Tibial artery (tissue), 4 donors: ENCODE results near the gene PTPRU.
A peak's percentile ranks its signal among the peaks of the same experiment; 100 is the strongest.

Experiments used
- DNase-seq, 2 donors: peaks; one replicate each; pipeline ENCODE4 v3.0.0-alpha.2; 2019
- H3K27ac ChIP-seq, 2 donors: fragments of 200-600 bp; sonication (generic) in 1 of 2; 1 replicate in 1 of 2; 2 replicates in 1 of 2; pipeline ENCODE4 v1.5.1; 2018 to 2019; ENCODE audit warnings: mild to moderate bottlenecking in 1 of 2
- H3K27me3 ChIP-seq, 2 donors: fragments of 200-600 bp; sonication (generic) in 1 of 2; one replicate each; pipeline versions ENCODE4 v1.5.1 to v1.6.0; 2016 to 2019
- H3K36me3 ChIP-seq, 3 donors: fragments of 200-600 bp; sonication (generic) in 2 of 3; one replicate each; pipeline ENCODE4 v1.5.1; 2016 to 2019; ENCODE audit warnings: mild to moderate bottlenecking in 2 of 3
- H3K4me1 ChIP-seq, 4 donors: fragments of 200-600 bp; sonication (generic) in 2 of 4; 1 replicate in 3 of 4; 2 replicates in 1 of 4; pipeline ENCODE4 v1.5.1; 2016 to 2019
- H3K4me3 ChIP-seq, 2 donors: fragments of 200-600 bp; sonication (generic) in 1 of 2; 1 replicate in 1 of 2; 2 replicates in 1 of 2; pipeline ENCODE4 v1.5.1; 2018 to 2019; ENCODE audit warnings: mild to moderate bottlenecking in 2 of 2
- H3K9me3 ChIP-seq, 3 donors: fragments of 200-600 bp; sonication (generic) in 1 of 3; one replicate each; pipeline ENCODE4 v1.5.1; 2016 to 2019
- CTCF ChIP-seq, 2 experiments: fragments of 200-600 bp in 1 of 2; fragments of 450-650 bp in 1 of 2; IDR thresholded peaks; one replicate each; pipeline ENCODE4 v1.5.1; 2017 to 2019; ENCODE audit warnings: antibody characterized with exemption in 2 of 2, mild to moderate bottlenecking in 1 of 2, moderate library complexity in 1 of 2
- intact Hi-C: fragments of 100-400 bp; cut with DNase I; formaldehyde crosslinking; loops from one replicate; pipeline ENCODE4 v1.15.0; 2023; ENCODE audit warnings: low total_unique reads

PTPRU gene

GRCh38 chr1:29335573-29335972, 99.3 kb downstream of the PTPRU start:
- intact Hi-C loops, result no loop called here
- Histone ChIP-seq H3K27ac (no peak overlapping the region), H3K36me3 (no peaks in the 10 kb centered on the region), H3K4me3 (no peak overlapping the region), H3K9me3 (no peaks in the 10 kb centered on the region), H3K4me1 (no peaks in the 10 kb centered on the region), H3K27me3 (peaks cover 0 to 13% of the 10 kb centered on the region in 2 donors)
- no peak for TF ChIP-seq CTCF (IDR thresholded peaks at IDR 0.05)
- DNase-seq, result no peak

GRCh38 chr1:29338908-29339575, 102.7 kb downstream of the PTPRU start:
- no peaks in the 10 kb centered on the region for H3K4me1 ChIP-seq
- no peak for TF ChIP-seq CTCF (IDR thresholded peaks at IDR 0.05)
- H3K9me3 ChIP-seq, result no peaks in the 10 kb centered on the region
- H3K4me3 ChIP-seq, result no peak overlapping the region
- no peak for DNase-seq
- no peaks in the 10 kb centered on the region for H3K36me3 ChIP-seq
- no peak overlapping the region for H3K27ac ChIP-seq
- intact Hi-C loops, result no loop called here
- peaks cover 0 to 29% of the 10 kb centered on the region in 2 donors for H3K27me3 ChIP-seq

- no peak overlapping the region for H3K27ac ChIP-seq
- no peaks in the 10 kb centered on the region for H3K36me3 ChIP-seq
- peak in 1 of 2 donors; percentile 40 for DNase-seq
- intact Hi-C loops, result no loop called here
- no peaks in the 10 kb centered on the region for H3K4me1 ChIP-seq
- no peaks in the 10 kb centered on the region for H3K9me3 ChIP-seq
- no peak for TF ChIP-seq CTCF (IDR thresholded peaks at IDR 0.05)
- H3K4me3 ChIP-seq, result no peak overlapping the region
- H3K27me3 ChIP-seq, result peaks cover 0 to 35% of the 10 kb centered on the region in 2 donors
Measured at GRCh38 chr1:29341936-29342335, 105.6 kb downstream of the PTPRU start.

GRCh38 chr1:29342351-29342750, 106.0 kb downstream of the PTPRU start:
- Histone ChIP-seq H3K9me3 (no peaks in the 10 kb centered on the region), H3K4me3 (no peak overlapping the region), H3K27ac (no peak overlapping the region), H3K4me1 (no peaks in the 10 kb centered on the region), H3K36me3 (no peaks in the 10 kb centered on the region), H3K27me3 (peaks cover 0 to 32% of the 10 kb centered on the region in 2 donors)
- no peak for TF ChIP-seq CTCF (IDR thresholded peaks at IDR 0.05)
- intact Hi-C loops, result no loop called here
- no peak for DNase-seq

- H3K27ac ChIP-seq, result no peak overlapping the region
- H3K4me1 ChIP-seq, result no peaks in the 10 kb centered on the region
- H3K9me3 ChIP-seq, result no peaks in the 10 kb centered on the region
- H3K36me3 ChIP-seq, result no peaks in the 10 kb centered on the region
- peaks cover 0 to 28% of the 10 kb centered on the region in 2 donors for H3K27me3 ChIP-seq
- intact Hi-C loops, result no loop called here
- H3K4me3 ChIP-seq, result no peak overlapping the region
- no peak for TF ChIP-seq CTCF (IDR thresholded peaks at IDR 0.05)
- no peak for DNase-seq
Measured at GRCh38 chr1:29342983-29343382, 106.7 kb downstream of the PTPRU start.

- TF ChIP-seq CTCF (IDR thresholded peaks at IDR 0.05), result no peak
- no peak for DNase-seq
- H3K4me3 ChIP-seq, result no peak overlapping the region
- no peaks in the 10 kb centered on the region for H3K4me1 ChIP-seq
- no peaks in the 10 kb centered on the region for H3K9me3 ChIP-seq
- no peak overlapping the region for H3K27ac ChIP-seq
- intact Hi-C loops, result no loop called here
- no peaks in the 10 kb centered on the region for H3K36me3 ChIP-seq
- H3K27me3 ChIP-seq, result peaks cover 0 to 28% of the 10 kb centered on the region in 2 donors
Measured at GRCh38 chr1:29343476-29343875, 107.2 kb downstream of the PTPRU start.
